ENCODE results near the gene FMR1. TPM values are rescaled to one million over a fixed set of nuclear protein-coding genes. Genes with fewer than 3 reads are reported as not detected.

Gene FMR1
- total RNA-seq, 4 donors from 2014 or later, result 34.5 to 63.0 (median 41.7) TPM

GRCh38 chrX:147884958-147885357 is 26.8 kb upstream of the FMR1 start:
- WGBS, 2 donors, result 23 to 35% methylated on average over 2 of the region's 2 CpGs
- TF ChIP-seq, protein P1, sequence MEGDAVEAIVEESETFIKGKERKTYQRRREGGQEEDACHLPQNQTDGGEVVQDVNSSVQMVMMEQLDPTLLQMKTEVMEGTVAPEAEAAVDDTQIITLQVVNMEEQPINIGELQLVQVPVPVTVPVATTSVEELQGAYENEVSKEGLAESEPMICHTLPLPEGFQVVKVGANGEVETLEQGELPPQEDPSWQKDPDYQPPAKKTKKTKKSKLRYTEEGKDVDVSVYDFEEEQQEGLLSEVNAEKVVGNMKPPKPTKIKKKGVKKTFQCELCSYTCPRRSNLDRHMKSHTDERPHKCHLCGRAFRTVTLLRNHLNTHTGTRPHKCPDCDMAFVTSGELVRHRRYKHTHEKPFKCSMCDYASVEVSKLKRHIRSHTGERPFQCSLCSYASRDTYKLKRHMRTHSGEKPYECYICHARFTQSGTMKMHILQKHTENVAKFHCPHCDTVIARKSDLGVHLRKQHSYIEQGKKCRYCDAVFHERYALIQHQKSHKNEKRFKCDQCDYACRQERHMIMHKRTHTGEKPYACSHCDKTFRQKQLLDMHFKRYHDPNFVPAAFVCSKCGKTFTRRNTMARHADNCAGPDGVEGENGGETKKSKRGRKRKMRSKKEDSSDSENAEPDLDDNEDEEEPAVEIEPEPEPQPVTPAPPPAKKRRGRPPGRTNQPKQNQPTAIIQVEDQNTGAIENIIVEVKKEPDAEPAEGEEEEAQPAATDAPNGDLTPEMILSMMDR (IDR thresholded peaks at IDR 0.05), result no peak
- TF ChIP-seq EP300 (IDR thresholded peaks at IDR 0.05) (no peak), POLR2A (IDR thresholded peaks at IDR 0.05) (no peak)
- no peak for DNase-seq (ENCODE audit: low spot score in 2 of 2)
- no peaks in the 10 kb centered on the region for H3K36me3 ChIP-seq
- H3K27ac ChIP-seq, result no peak overlapping the region
- H3K27me3 ChIP-seq, result no peaks in the 10 kb centered on the region
- no peaks in the 10 kb centered on the region for H3K4me1 ChIP-seq
- no peaks in the 10 kb centered on the region for H3K9me3 ChIP-seq
- H3K4me3 ChIP-seq, result no peak overlapping the region

GRCh38 chrX:147890756-147891155 is 21.0 kb upstream of the FMR1 start:
- Histone ChIP-seq H3K36me3 (no peaks in the 10 kb centered on the region), H3K4me3 (no peak overlapping the region), H3K27ac (no peak overlapping the region), H3K4me1 (peaks cover 0 to 7% (median 0%) of the 10 kb centered on the region in 4 donors), H3K9me3 (no peaks in the 10 kb centered on the region), H3K27me3 (no peaks in the 10 kb centered on the region)
- TF ChIP-seq EP300 (IDR thresholded peaks at IDR 0.05), result no peak
- TF ChIP-seq, protein P1 (IDR thresholded peaks at IDR 0.05), result no peak
- no peak for TF ChIP-seq POLR2A (IDR thresholded peaks at IDR 0.05)
- 10 to 38% methylated on average over 1 of the region's 1 CpG for WGBS, 2 donors
- no peak for DNase-seq (ENCODE audit: low spot score in 2 of 2)

GRCh38 chrX:147891896-147892295 is 19.8 kb upstream of the FMR1 start:
- no peak for DNase-seq (ENCODE audit: low spot score in 2 of 2)
- TF ChIP-seq, protein P1 (IDR thresholded peaks at IDR 0.05), result no peak
- TF ChIP-seq EP300 (IDR thresholded peaks at IDR 0.05) (no peak), POLR2A (IDR thresholded peaks at IDR 0.05) (no peak)
- 28 to 71% methylated on average over 1 of the region's 1 CpG for WGBS, 2 donors

DNA sequence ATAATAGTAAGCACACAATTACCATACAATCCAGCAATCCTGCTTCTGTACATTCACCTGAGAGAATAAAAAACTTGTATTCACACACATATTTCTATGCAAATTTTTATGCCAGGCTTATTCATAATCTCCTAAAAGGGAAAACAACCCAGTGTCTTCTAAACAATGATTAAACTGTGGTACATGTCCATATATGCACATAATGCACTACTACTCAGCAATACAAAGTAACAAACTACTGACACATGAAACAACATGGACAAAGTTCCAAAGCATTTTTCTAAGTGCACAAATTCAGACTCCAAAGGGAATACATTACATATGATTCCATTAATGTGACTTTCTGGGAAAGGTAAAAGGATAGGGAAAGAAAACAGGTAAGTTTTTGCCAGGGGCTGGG is 18.0 kb upstream of the FMR1 start:
- DNase-seq (ENCODE audit: low spot score in 2 of 2), result no peak
- no peaks in the 10 kb centered on the region for H3K9me3 ChIP-seq
- peaks cover 0 to 7% (median 0%) of the 10 kb centered on the region in 4 donors for H3K4me1 ChIP-seq
- H3K27ac ChIP-seq, result no peak overlapping the region
- TF ChIP-seq EP300 (IDR thresholded peaks at IDR 0.05), result no peak
- TF ChIP-seq, protein P1 (IDR thresholded peaks at IDR 0.05), result no peak
- TF ChIP-seq POLR2A (IDR thresholded peaks at IDR 0.05), result no peak
- H3K27me3 ChIP-seq, result no peaks in the 10 kb centered on the region
- no peak overlapping the region for H3K4me3 ChIP-seq
- no peaks in the 10 kb centered on the region for H3K36me3 ChIP-seq

More at GRCh38 chrX:147891896-147892295, 19.8 kb upstream of the FMR1 start:
- Histone ChIP-seq H3K27me3 (no peaks in the 10 kb centered on the region), H3K27ac (no peak overlapping the region), H3K9me3 (no peaks in the 10 kb centered on the region), H3K36me3 (no peaks in the 10 kb centered on the region), H3K4me1 (peaks cover 0 to 7% (median 0%) of the 10 kb centered on the region in 4 donors), H3K4me3 (no peak overlapping the region)

DNA sequence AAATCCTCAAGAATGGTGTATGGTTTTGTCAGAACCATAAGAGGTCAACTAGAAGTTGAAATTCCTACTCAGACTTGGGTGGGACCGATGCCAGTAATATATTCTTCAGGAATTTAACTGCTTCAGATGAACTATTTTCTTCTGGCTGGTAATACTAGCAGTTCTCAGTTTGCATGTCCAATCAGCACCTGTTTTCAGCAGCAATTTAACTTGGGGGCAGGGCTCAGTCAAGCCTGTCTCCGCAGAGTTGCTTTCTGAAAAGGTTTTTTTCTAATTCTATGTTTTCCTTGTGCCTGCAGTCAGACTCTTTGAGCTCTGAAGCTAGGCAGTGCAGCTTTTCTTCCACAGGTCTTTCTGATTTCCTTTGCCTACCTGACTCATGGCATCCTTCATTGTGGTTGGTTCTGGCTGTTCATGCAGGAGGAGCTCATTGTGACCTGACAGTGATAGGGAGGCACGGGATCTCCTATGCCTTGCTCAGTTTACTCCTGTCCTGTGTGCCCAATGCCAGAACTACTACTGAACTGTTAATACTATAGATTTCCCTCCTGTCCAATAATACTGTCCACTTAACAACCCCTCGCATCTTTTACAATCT is 17.3 kb upstream of the FMR1 start:
- Histone ChIP-seq H3K9me3 (no peaks in the 10 kb centered on the region), H3K4me3 (no peak overlapping the region), H3K27me3 (no peaks in the 10 kb centered on the region), H3K36me3 (no peaks in the 10 kb centered on the region), H3K4me1 (peaks cover 0 to 7% (median 0%) of the 10 kb centered on the region in 4 donors), H3K27ac (no peak overlapping the region)
- TF ChIP-seq EP300 (IDR thresholded peaks at IDR 0.05), result no peak
- WGBS, 2 donors, result 22 to 44% methylated on average over 4 of the region's 4 CpGs
- no peak for DNase-seq (ENCODE audit: low spot score in 2 of 2)

Data from tibial nerve (tissue), 4 donors.